Suprapubic skin (tissue), 4 donors: Measurements from ENCODE around the gene DENND2A.
A peak's percentile ranks its signal among the peaks of the same experiment; 100 is the strongest.

Experiments used
- POLR2A ChIP-seq, 2 donors: fragments of 450-650 bp; IDR thresholded peaks; one replicate each; pipeline ENCODE4 v1.6.1; 2017; ENCODE audit warnings: antibody characterized with exemption in 2 of 2, mild to moderate bottlenecking in 2 of 2, moderate library complexity in 2 of 2
- POLR2AphosphoS5 ChIP-seq, 3 donors: sonication (generic); formaldehyde crosslinking; IDR thresholded peaks; one replicate each; pipeline ENCODE4 v1.6.1; 2017; ENCODE audit warnings: antibody characterized with exemption in 3 of 3
- TF ChIP-seq, protein P1 (sequence below), 2 donors: fragments of 200-600 bp in 1 of 2; fragments of 450-650 bp in 1 of 2; sonication (generic) in 1 of 2; IDR thresholded peaks; one replicate each; pipeline ENCODE4 v1.5.1; 2016 to 2019; ENCODE audit warnings: antibody characterized with exemption in 2 of 2, mild to moderate bottlenecking in 1 of 2, moderate library complexity in 1 of 2

DNA sequence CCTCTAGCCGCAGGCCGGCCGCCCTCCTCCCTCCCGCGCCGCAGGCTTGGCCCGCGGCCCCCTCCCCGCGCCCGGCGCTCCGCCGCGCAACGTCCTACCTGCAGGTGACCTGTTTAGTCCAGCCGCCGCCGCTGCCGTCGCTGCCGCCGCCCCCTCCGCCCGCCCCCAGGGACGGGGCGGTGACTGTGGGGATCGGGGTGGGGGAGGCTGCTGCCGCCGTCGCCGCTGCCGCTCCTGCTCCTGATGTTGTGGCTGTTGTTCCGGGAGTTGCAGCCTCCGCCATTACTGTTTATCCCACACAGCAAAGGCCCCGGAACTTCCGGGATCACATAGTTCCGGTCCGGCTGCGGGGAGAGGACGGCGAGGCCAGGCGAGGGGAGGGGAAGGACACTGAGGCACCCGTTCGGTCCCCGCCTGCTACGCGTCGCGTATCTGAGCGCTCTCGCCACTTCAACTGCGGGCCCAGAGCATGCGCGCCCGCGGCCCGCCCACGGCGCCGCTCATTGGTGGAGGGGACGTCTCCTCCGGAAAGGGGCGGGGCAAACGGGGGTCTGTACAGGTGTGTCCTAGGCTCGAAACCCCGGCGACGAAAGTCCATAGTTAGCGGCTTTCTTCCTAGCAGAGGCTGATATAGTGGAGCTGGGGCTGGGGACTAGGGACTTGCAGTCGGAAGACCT is 161.4 kb downstream of the DENND2A start, which contains the start of gene MKRN1:
- TF ChIP-seq, protein P1, sequence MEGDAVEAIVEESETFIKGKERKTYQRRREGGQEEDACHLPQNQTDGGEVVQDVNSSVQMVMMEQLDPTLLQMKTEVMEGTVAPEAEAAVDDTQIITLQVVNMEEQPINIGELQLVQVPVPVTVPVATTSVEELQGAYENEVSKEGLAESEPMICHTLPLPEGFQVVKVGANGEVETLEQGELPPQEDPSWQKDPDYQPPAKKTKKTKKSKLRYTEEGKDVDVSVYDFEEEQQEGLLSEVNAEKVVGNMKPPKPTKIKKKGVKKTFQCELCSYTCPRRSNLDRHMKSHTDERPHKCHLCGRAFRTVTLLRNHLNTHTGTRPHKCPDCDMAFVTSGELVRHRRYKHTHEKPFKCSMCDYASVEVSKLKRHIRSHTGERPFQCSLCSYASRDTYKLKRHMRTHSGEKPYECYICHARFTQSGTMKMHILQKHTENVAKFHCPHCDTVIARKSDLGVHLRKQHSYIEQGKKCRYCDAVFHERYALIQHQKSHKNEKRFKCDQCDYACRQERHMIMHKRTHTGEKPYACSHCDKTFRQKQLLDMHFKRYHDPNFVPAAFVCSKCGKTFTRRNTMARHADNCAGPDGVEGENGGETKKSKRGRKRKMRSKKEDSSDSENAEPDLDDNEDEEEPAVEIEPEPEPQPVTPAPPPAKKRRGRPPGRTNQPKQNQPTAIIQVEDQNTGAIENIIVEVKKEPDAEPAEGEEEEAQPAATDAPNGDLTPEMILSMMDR (IDR thresholded peaks at IDR 0.05), result no peak
- TF ChIP-seq POLR2AphosphoS5 (IDR thresholded peaks at IDR 0.05) (peak in 1 of 3 donors; percentile 69), POLR2A (IDR thresholded peaks at IDR 0.05) (peak in 1 of 2 donors; percentile 74)
